ENCODE measurements around the gene MUL1. TPM values are rescaled to one million over a fixed set of nuclear protein-coding genes. Genes with fewer than 3 reads are reported as not detected.

The MUL1 gene
- total and polyA plus RNA-seq, 2 donors (not counting 1 experiment from before 2014, with no cell fraction given): 25.7 to 26.9 TPM

DNA sequence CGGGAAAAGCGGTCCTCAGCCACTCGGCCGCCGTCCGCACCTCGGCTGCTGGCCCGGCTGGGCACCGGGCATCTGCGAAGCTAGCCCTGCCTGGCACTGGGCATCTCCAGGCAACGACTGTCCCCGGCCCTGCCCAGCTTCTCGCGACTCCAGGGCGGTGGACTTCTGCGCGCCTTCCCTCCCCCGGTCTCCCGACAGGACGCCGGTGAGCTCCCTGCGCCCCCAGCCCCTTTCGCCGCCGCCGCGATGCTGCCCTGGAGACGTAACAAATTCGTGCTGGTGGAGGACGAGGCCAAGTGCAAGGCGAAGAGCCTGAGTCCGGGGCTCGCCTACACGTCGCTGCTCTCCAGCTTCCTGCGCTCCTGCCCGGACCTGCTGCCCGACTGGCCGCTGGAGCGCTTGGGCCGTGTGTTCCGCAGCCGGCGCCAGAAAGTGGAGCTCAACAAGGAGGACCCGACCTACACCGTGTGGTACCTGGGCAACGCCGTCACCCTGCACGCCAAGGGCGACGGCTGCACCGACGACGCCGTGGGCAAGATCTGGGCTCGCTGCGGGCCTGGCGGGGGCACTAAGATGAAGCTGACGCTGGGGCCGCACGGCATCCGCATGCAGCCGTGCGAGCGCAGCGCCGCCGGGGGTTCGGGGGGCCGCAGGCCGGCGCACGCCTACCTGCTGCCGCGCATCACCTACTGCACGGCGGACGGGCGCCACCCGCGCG lies 44.9 kb upstream of the MUL1 start:
- peak overlapping the region; percentile 35 for H3K4me2 ChIP-seq (ENCODE audit: extremely low read depth, insufficient read depth, low read length)
- H4K20me1 ChIP-seq (ENCODE audit: control insufficient read depth, extremely low read depth, insufficient read depth, low read length): no peaks in the 10 kb centered on the region
- DNase-seq (ENCODE audit: low read depth in 2 of 2): peak; percentile 16 to 49
- no peak overlapping the region for H3K4me3 ChIP-seq (replicated peaks in 1 of 4; ENCODE audit: control extremely low read depth in 1 of 4, insufficient read depth in 1 of 4, low read depth in 3 of 4, low read length in 4 of 4)
- H2AFZ ChIP-seq (ENCODE audit: low read length): no peak overlapping the region
- no peaks in the 10 kb centered on the region for H3K36me3 ChIP-seq (ENCODE audit: control insufficient read depth, insufficient read depth, low read length)
- peaks cover 42% of the 10 kb centered on the region for H3K27me3 ChIP-seq (ENCODE audit: control insufficient read depth, insufficient read depth, low read length)
- H3K79me2 ChIP-seq (ENCODE audit: control insufficient read depth, insufficient read depth, low read length): no peaks in the 10 kb centered on the region
- H3K9me3 ChIP-seq (ENCODE audit: control insufficient read depth, insufficient read depth, low read depth, low read length): no peaks in the 10 kb centered on the region
- H3K4me1 ChIP-seq (ENCODE audit: control insufficient read depth, extremely low read depth, insufficient read depth, low read length): no peaks in the 10 kb centered on the region
- no peak overlapping the region for H3K27ac ChIP-seq (ENCODE audit: insufficient read depth, low read length)
- peak; percentile 95 for TF ChIP-seq EZH2 (IDR thresholded peaks at IDR 0.05; ENCODE audit: low read length, missing control alignments)
- TF ChIP-seq, protein P1, sequence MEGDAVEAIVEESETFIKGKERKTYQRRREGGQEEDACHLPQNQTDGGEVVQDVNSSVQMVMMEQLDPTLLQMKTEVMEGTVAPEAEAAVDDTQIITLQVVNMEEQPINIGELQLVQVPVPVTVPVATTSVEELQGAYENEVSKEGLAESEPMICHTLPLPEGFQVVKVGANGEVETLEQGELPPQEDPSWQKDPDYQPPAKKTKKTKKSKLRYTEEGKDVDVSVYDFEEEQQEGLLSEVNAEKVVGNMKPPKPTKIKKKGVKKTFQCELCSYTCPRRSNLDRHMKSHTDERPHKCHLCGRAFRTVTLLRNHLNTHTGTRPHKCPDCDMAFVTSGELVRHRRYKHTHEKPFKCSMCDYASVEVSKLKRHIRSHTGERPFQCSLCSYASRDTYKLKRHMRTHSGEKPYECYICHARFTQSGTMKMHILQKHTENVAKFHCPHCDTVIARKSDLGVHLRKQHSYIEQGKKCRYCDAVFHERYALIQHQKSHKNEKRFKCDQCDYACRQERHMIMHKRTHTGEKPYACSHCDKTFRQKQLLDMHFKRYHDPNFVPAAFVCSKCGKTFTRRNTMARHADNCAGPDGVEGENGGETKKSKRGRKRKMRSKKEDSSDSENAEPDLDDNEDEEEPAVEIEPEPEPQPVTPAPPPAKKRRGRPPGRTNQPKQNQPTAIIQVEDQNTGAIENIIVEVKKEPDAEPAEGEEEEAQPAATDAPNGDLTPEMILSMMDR (conservative IDR thresholded peaks at IDR 0.05 in 1 of 2, IDR thresholded peaks at IDR 0.05 in 1 of 2; ENCODE audit: low read depth in 1 of 2, low read length in 2 of 2): no peak
- no peak overlapping the region for H3K9ac ChIP-seq (ENCODE audit: insufficient read depth, low read length)

DNA sequence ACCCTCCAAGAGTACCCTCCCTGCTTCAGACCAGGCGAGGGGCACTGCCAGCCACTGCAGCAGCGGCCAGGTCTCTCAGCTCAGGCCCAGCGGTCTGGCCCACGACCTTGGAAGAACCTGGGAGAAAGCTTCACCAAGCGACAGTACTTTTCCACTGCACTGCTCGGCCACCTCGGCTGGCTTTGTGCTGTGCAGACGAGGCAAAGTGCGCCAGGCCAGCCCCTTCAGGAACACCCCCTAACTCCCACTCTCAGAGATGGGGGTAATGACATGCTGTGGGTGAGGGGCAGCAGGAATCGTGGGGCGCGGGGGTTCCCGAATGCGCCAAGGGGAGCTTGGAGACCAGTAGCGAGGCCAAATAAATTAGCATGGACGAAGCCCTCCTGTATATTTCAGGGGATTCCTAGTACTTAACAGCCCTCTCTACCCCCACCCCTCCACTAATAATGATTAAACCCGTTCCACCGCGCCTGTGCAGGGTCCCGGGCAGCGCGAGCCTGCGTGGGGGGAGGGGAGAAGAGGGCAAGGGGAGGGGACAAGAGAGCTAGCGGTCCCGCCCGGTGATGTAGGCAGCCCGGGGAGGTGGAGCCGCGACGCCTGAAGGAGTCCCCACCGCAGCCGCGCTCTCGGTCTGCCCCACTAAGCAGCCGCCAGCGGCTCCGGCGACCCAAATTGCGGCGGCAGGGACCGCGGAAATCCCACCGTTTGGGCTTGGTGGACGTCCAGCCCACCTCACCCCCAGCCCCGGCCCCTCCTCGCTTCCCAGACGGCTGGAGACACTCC lies 44.2 kb upstream of the MUL1 start, which contains the start of gene FAM43B:
FAM43B (plus strand) TSS at position 629 of the 783 bp plus-strand sequence. CDS start 401 bp downstream, outside the sequence.
- no peak for TF ChIP-seq EZH2 (IDR thresholded peaks at IDR 0.05; ENCODE audit: low read length, missing control alignments)
- TF ChIP-seq, protein P1 (conservative IDR thresholded peaks at IDR 0.05 in 1 of 2, IDR thresholded peaks at IDR 0.05 in 1 of 2; ENCODE audit: low read depth in 1 of 2, low read length in 2 of 2): no peak
- DNase-seq (ENCODE audit: low read depth in 2 of 2): peak; percentile 23 to 58
- Histone ChIP-seq H3K4me3 (replicated peaks in 1 of 4; ENCODE audit: control extremely low read depth in 1 of 4, insufficient read depth in 1 of 4, low read depth in 3 of 4, low read length in 4 of 4) (peak within 1 kb of the TSS in 1 of 4 experiments; percentile 24), H3K9ac (ENCODE audit: insufficient read depth, low read length) (no peak within 1 kb of the TSS), H3K4me1 (ENCODE audit: control insufficient read depth, extremely low read depth, insufficient read depth, low read length) (no peaks in the 10 kb centered on the region), H3K4me2 (ENCODE audit: extremely low read depth, insufficient read depth, low read length) (peak within 1 kb of the TSS; percentile 35), H3K79me2 (ENCODE audit: control insufficient read depth, insufficient read depth, low read length) (no peaks in the 10 kb centered on the region), H3K27ac (ENCODE audit: insufficient read depth, low read length) (no peak within 1 kb of the TSS), H4K20me1 (ENCODE audit: control insufficient read depth, extremely low read depth, insufficient read depth, low read length) (no peaks in the 10 kb centered on the region), H3K36me3 (ENCODE audit: control insufficient read depth, insufficient read depth, low read length) (no peaks in the 10 kb centered on the region), H3K9me3 (ENCODE audit: control insufficient read depth, insufficient read depth, low read depth, low read length) (no peaks in the 10 kb centered on the region), H2AFZ (ENCODE audit: low read length) (no peak within 1 kb of the TSS), H3K27me3 (ENCODE audit: control insufficient read depth, insufficient read depth, low read length) (peaks cover 37% of the 10 kb centered on the region)

GRCh38 chr1:20551161-20551560 lies 43.2 kb upstream of the MUL1 start:
- Histone ChIP-seq H2AFZ (ENCODE audit: low read length) (no peak overlapping the region), H4K20me1 (ENCODE audit: control insufficient read depth, extremely low read depth, insufficient read depth, low read length) (no peaks in the 10 kb centered on the region), H3K9me3 (ENCODE audit: control insufficient read depth, insufficient read depth, low read depth, low read length) (no peaks in the 10 kb centered on the region), H3K27ac (ENCODE audit: insufficient read depth, low read length) (no peak overlapping the region), H3K4me1 (ENCODE audit: control insufficient read depth, extremely low read depth, insufficient read depth, low read length) (no peaks in the 10 kb centered on the region), H3K36me3 (ENCODE audit: control insufficient read depth, insufficient read depth, low read length) (no peaks in the 10 kb centered on the region), H3K4me2 (ENCODE audit: extremely low read depth, insufficient read depth, low read length) (no peak overlapping the region), H3K9ac (ENCODE audit: insufficient read depth, low read length) (no peak overlapping the region), H3K27me3 (ENCODE audit: control insufficient read depth, insufficient read depth, low read length) (peaks cover 37% of the 10 kb centered on the region), H3K79me2 (ENCODE audit: control insufficient read depth, insufficient read depth, low read length) (no peaks in the 10 kb centered on the region), H3K4me3 (replicated peaks in 1 of 4; ENCODE audit: control extremely low read depth in 1 of 4, insufficient read depth in 1 of 4, low read depth in 3 of 4, low read length in 4 of 4) (no peak overlapping the region)
- TF ChIP-seq, protein P1 (conservative IDR thresholded peaks at IDR 0.05 in 1 of 2, IDR thresholded peaks at IDR 0.05 in 1 of 2; ENCODE audit: low read depth in 1 of 2, low read length in 2 of 2): no peak
- no peak for TF ChIP-seq EZH2 (IDR thresholded peaks at IDR 0.05; ENCODE audit: low read length, missing control alignments)
- DNase-seq (ENCODE audit: low read depth in 2 of 2): no peak

Data from fibroblast of lung (primary cell).